NCI-H1105 treated with DMSO at 0.1 percent for 48 hours (cell line): Measurements from ENCODE around the gene IPO4.
A peak's percentile ranks its signal among the peaks of the same experiment; 100 is the strongest.
"Not testable (repeated sequence)": the region's sequence is repeated elsewhere in the genome, so short reads cannot be mapped to it uniquely, and the experiment has no call there.

ENCODE experiments used
- DNase-seq: peaks from one replicate; lab custom pipeline; 2025; lab: John Stamatoyannopoulos, UW

The IPO4 gene

GRCh38 chr14:24216876-24217275 is 28.3 kb upstream of the IPO4 start:
- DNase-seq: not testable (repeated sequence)

- peak; percentile 33 for DNase-seq
Measured at GRCh38 chr14:24216345-24216699, 27.7 kb upstream of the IPO4 start.

GRCh38 chr14:24215495-24216344 is 27.1 kb upstream of the IPO4 start, which contains the start of gene MDP1:
Gene MDP1, minus strand, starts transcription at chr14:24216066. Its CDS starts 111 bp downstream, at chr14:24215955.
- DNase-seq: peak; percentile 88

- no peak for DNase-seq
Measured at GRCh38 chr14:24213866-24214662, 25.4 kb upstream of the IPO4 start.

- DNase-seq: peak; percentile 98
Measured at GRCh38 chr14:24212924-24213865, 24.6 kb upstream of the IPO4 start, which contains the start of gene CHMP4A. Gene CHMP4A, minus strand, starts transcription at chr14:24213488. Its CDS starts 49 bp downstream, at chr14:24213439.

GRCh38 chr14:24211311-24211710 is 22.7 kb upstream of the IPO4 start:
- DNase-seq: no peak

- DNase-seq: no peak
Measured at GRCh38 chr14:24207625-24208024, 19.0 kb upstream of the IPO4 start.

- no peak for DNase-seq
Measured at GRCh38 chr14:24207104-24207551, 18.5 kb upstream of the IPO4 start.

GRCh38 chr14:24206260-24207103 is 17.9 kb upstream of the IPO4 start:
- DNase-seq: no peak

GRCh38 chr14:24204163-24205146 is 15.8 kb upstream of the IPO4 start:
- DNase-seq: no peak

GRCh38 chr14:24203249-24203886 is 14.8 kb upstream of the IPO4 start:
- not testable (repeated sequence) for DNase-seq

- not testable (repeated sequence) for DNase-seq
Measured at GRCh38 chr14:24202538-24202937, 13.9 kb upstream of the IPO4 start.

- DNase-seq: no peak
Measured at GRCh38 chr14:24198814-24199524, 10.4 kb upstream of the IPO4 start.

- DNase-seq: no peak
Measured at GRCh38 chr14:24197056-24197450, 8.4 kb upstream of the IPO4 start.

- peak; percentile 31 for DNase-seq
Measured at GRCh38 chr14:24196071-24197055, 7.7 kb upstream of the IPO4 start.

- peak; percentile 79 for DNase-seq
Measured at GRCh38 chr14:24195186-24196070, 6.8 kb upstream of the IPO4 start, which contains the start of gene TM9SF1. Gene TM9SF1, minus strand, starts transcription at chr14:24195441. Its CDS starts 422 bp downstream, at chr14:24195019.
